Left ventricle myocardium inferior (tissue), 1 donor: ENCODE measurements around the gene SETBP1. TPM values are rescaled to one million over a fixed set of nuclear protein-coding genes. Genes with fewer than 3 reads are reported as not detected.

ENCODE experiments used
- DNase-seq: peaks from one replicate; pipeline ENCODE4 v3.0.0-alpha.2; 2020
- H3K27ac ChIP-seq: fragments of 200-600 bp; replicated peaks from 2 replicates; pipeline ENCODE4 v1.8.0; 2021
- H3K27me3 ChIP-seq: fragments of 200-600 bp; 2 replicates; pipeline ENCODE4 v1.8.0; 2021; ENCODE audit warnings: low read depth
- H3K36me3 ChIP-seq: fragments of 200-600 bp; 2 replicates; pipeline ENCODE4 v1.8.0; 2021
- H3K4me1 ChIP-seq: fragments of 200-600 bp; 2 replicates; pipeline ENCODE4 v1.8.0; 2021
- H3K4me3 ChIP-seq: fragments of 200-600 bp; 2 replicates; pipeline ENCODE4 v1.8.0; 2021; ENCODE audit warnings: mild to moderate bottlenecking, moderate library complexity
- H3K9me3 ChIP-seq: fragments of 200-600 bp; replicated peaks from 2 replicates; pipeline ENCODE4 v1.8.0; 2021
- CTCF ChIP-seq: fragments of 200-600 bp; IDR thresholded peaks from 2 replicates; pipeline ENCODE4 v1.8.0; 2021; ENCODE audit warnings: antibody characterized with exemption, mild to moderate bottlenecking, borderline replicate concordance
- intact Hi-C: fragments of 100-400 bp; cut with micrococcal nuclease; formaldehyde crosslinking; loops from one replicate; pipeline ENCODE4 v1.11.0; 2022
- total RNA-seq: library from RNA; stranded (reverse); fragmentation: NEBNext Ultra II Directional; extraction: Animal tissue kit (Norgen Biotek cat#: 25700); gene quantifications from one replicate; pipeline ENCODE4 v1.2.1, GENCODE V29; 2021
- donor health status: DM: no; HTN: yes; CAD: no; lungs with severe emphysema.

Gene SETBP1
- total RNA-seq, 1 donor from 2014 or later, result 10.3 TPM

- H3K9me3 ChIP-seq, result no peaks in the 10 kb centered on the region
- intact Hi-C loops, result no loop called here
- H3K36me3 ChIP-seq, result no peaks in the 10 kb centered on the region
- TF ChIP-seq CTCF, result no peak
- no peak overlapping the region for H3K4me3 ChIP-seq
- no peak for DNase-seq
- no peak overlapping the region for H3K27ac ChIP-seq
- no peaks in the 10 kb centered on the region for H3K27me3 ChIP-seq
- no peaks in the 10 kb centered on the region for H3K4me1 ChIP-seq
Observed at GRCh38 chr18:45044787-45045186, 364.1 kb downstream of the SETBP1 start.

- no peaks in the 10 kb centered on the region for H3K4me1 ChIP-seq
- no peaks in the 10 kb centered on the region for H3K9me3 ChIP-seq
- H3K4me3 ChIP-seq, result no peak overlapping the region
- DNase-seq, result no peak
- H3K27ac ChIP-seq, result no peak overlapping the region
- no peak for TF ChIP-seq CTCF
- no peaks in the 10 kb centered on the region for H3K27me3 ChIP-seq
- no peaks in the 10 kb centered on the region for H3K36me3 ChIP-seq
- intact Hi-C loops, result no loop called here
Observed at GRCh38 chr18:45046228-45046627, 365.5 kb downstream of the SETBP1 start.

GRCh38 chr18:45046961-45047360, 366.3 kb downstream of the SETBP1 start:
- no peaks in the 10 kb centered on the region for H3K9me3 ChIP-seq
- no peak overlapping the region for H3K4me3 ChIP-seq
- DNase-seq, result no peak
- intact Hi-C loops, result no loop called here
- H3K36me3 ChIP-seq, result no peaks in the 10 kb centered on the region
- no peak overlapping the region for H3K27ac ChIP-seq
- H3K27me3 ChIP-seq, result no peaks in the 10 kb centered on the region
- H3K4me1 ChIP-seq, result no peaks in the 10 kb centered on the region
- TF ChIP-seq CTCF, result no peak

GRCh38 chr18:45049578-45050319, 369.1 kb downstream of the SETBP1 start:
- no peaks in the 10 kb centered on the region for H3K36me3 ChIP-seq
- intact Hi-C loops, result no loop called here
- no peak for DNase-seq

GRCh38 chr18:45050712-45051601, 370.3 kb downstream of the SETBP1 start:
- no peak for TF ChIP-seq CTCF
- Histone ChIP-seq H3K4me1 (no peaks in the 10 kb centered on the region), H3K27me3 (no peaks in the 10 kb centered on the region), H3K36me3 (no peaks in the 10 kb centered on the region), H3K9me3 (no peaks in the 10 kb centered on the region), H3K27ac (no peak overlapping the region), H3K4me3 (no peak overlapping the region)
- intact Hi-C loops, result no loop called here
- no peak for DNase-seq

More at GRCh38 chr18:45049578-45050319, 369.1 kb downstream of the SETBP1 start:
- TF ChIP-seq CTCF, result no peak
- H3K27ac ChIP-seq, result no peak overlapping the region
- H3K4me3 ChIP-seq, result no peak overlapping the region
- H3K4me1 ChIP-seq, result no peaks in the 10 kb centered on the region
- no peaks in the 10 kb centered on the region for H3K27me3 ChIP-seq
- H3K9me3 ChIP-seq, result no peaks in the 10 kb centered on the region
